HL-60 (cell line): Measurements from ENCODE around the gene CFAP74.

ENCODE experiments used
- DNase-seq, 2 experiments: peaks; one replicate each; pipeline ENCODE4 v3.0.0-alpha.2; 2010 to 2020; ENCODE audit warnings: low read depth in 1 of 2, low spot score in 1 of 2
- H3K27ac ChIP-seq: fragments of 250-450 bp; sonication (Bioruptor Pico); replicated peaks from 2 replicates; pipeline ENCODE4 v1.5.1; 2020; ENCODE audit warnings: mild to moderate bottlenecking, moderate library complexity
- H3K27me3 ChIP-seq: fragments of 250-450 bp; sonication (Bioruptor Pico); 2 replicates; pipeline ENCODE4 v1.5.1; 2021; ENCODE audit warnings: mild to moderate bottlenecking, moderate library complexity; ENCODE audit not compliant: insufficient read depth, poor library complexity, severe bottlenecking
- H3K4me3 ChIP-seq: replicated peaks from 2 replicates; pipeline ENCODE4 v1.5.1; 2011; ENCODE audit warnings: mild to moderate bottlenecking, control low read depth, low read length; ENCODE audit not compliant: insufficient read depth
- CTCF ChIP-seq: IDR thresholded peaks from one replicate; pipeline ENCODE4 v1.5.1; 2011; ENCODE audit warnings: low read length, control low read depth, inconsistent platforms; ENCODE audit not compliant: insufficient read depth
- GABPA ChIP-seq: IDR thresholded peaks from 2 replicates; pipeline ENCODE4 v1.6.1; 2012; ENCODE audit warnings: low read depth
- POLR2AphosphoS5 ChIP-seq: IDR thresholded peaks from 2 replicates; pipeline ENCODE4 v1.6.1; 2012; ENCODE audit warnings: low read depth
- REST ChIP-seq: IDR thresholded peaks from 2 replicates; pipeline ENCODE4 v1.6.1; 2012; ENCODE audit warnings: low read depth; ENCODE audit not compliant: insufficient replicate concordance
- SPI1 ChIP-seq: IDR thresholded peaks from 2 replicates; pipeline ENCODE4 v1.6.1; 2012; ENCODE audit warnings: low read depth, mild to moderate bottlenecking, borderline replicate concordance

CFAP74 gene

GRCh38 chr1:1957533-1957961 is 46.0 kb downstream of the CFAP74 start:
- no peak for DNase-seq
- no peak for TF ChIP-seq GABPA
- no peak for TF ChIP-seq POLR2AphosphoS5
- TF ChIP-seq SPI1 = no peak
- TF ChIP-seq CTCF = no peak
- TF ChIP-seq REST = no peak
- H3K27ac ChIP-seq = no peak overlapping the region
- H3K27me3 ChIP-seq = peaks cover 4% of the 10 kb centered on the region
- H3K4me3 ChIP-seq = no peak overlapping the region

- H3K27me3 ChIP-seq = peaks cover 4% of the 10 kb centered on the region
- TF ChIP-seq REST = no peak
- no peak for TF ChIP-seq POLR2AphosphoS5
- no peak for TF ChIP-seq CTCF
- no peak for TF ChIP-seq GABPA
- DNase-seq = no peak
- no peak overlapping the region for H3K4me3 ChIP-seq
- no peak overlapping the region for H3K27ac ChIP-seq
Observed at GRCh38 chr1:1956586-1957532, 46.7 kb downstream of the CFAP74 start.

GRCh38 chr1:1956101-1956500 is 47.5 kb downstream of the CFAP74 start:
- DNase-seq = no peak
- Histone ChIP-seq H3K4me3 (no peak overlapping the region), H3K27me3 (peaks cover 4% of the 10 kb centered on the region), H3K27ac (no peak overlapping the region)
- TF ChIP-seq REST (no peak), CTCF (no peak), SPI1 (no peak), GABPA (no peak), POLR2AphosphoS5 (no peak)
